Common myeloid progenitor, CD34-positive (primary cell): ENCODE results near the gene CYB561A3.
A peak's percentile ranks its signal among the peaks of the same experiment; 100 is the strongest.

ENCODE experiments used
- CTCF ChIA-PET: fragments of 350-600 bp; sonication (Branson Sonifier 250); formaldehyde crosslinking; loops from one replicate; lab custom pipeline; 2021; ENCODE audit warnings: antibody characterized with exemption; lab: Charles Lee
- POLR2A ChIA-PET: fragments of 350-600 bp; sonication (Branson Sonifier 250); formaldehyde crosslinking; loops from one replicate; lab custom pipeline; 2021; ENCODE audit warnings: antibody characterized with exemption; lab: Charles Lee
- DNase-seq, 3 donors: peaks; one replicate each; pipeline versions ENCODE4 v3.0.0 to v3.0.0-alpha.2; 2013
- H3K27ac ChIP-seq, 2 experiments: 1 replicate in 1 of 2; 2 replicates in 1 of 2; pipeline ENCODE4 v1.7.0; 2013; ENCODE audit warnings: inconsistent platforms in 2 of 2, low read length in 2 of 2, mild to moderate bottlenecking in 2 of 2, low read depth in 1 of 2, moderate library complexity in 1 of 2; ENCODE audit not compliant: severe bottlenecking in 2 of 2, insufficient read depth in 1 of 2, poor library complexity in 1 of 2
- H3K27me3 ChIP-seq, 5 experiments: replicated peaks in 2 of 5; 1 replicate in 3 of 5; 2 replicates in 2 of 5; pipeline versions ENCODE4 v1.6.1 to v1.7.0; 2013; ENCODE audit warnings: low read length in 4 of 5, mild to moderate bottlenecking in 2 of 5, moderate library complexity in 2 of 5, inconsistent platforms in 1 of 5; ENCODE audit not compliant: insufficient read depth in 5 of 5, control insufficient read depth in 4 of 5
- H3K36me3 ChIP-seq, 4 experiments: 1 replicate in 2 of 4; 2 replicates in 2 of 4; pipeline versions ENCODE4 v1.6.1 to v1.7.0; 2013; ENCODE audit warnings: low read length in 3 of 4, control low read depth in 1 of 4, mild to moderate bottlenecking in 1 of 4; ENCODE audit not compliant: control insufficient read depth in 4 of 4, insufficient read depth in 4 of 4
- H3K4me1 ChIP-seq, 4 experiments: 1 replicate in 3 of 4; 2 replicates in 1 of 4; pipeline versions ENCODE4 v1.6.1 to v1.7.1; 2013; ENCODE audit warnings: low read length in 3 of 4, mild to moderate bottlenecking in 3 of 4, control low read depth in 1 of 4, inconsistent platforms in 1 of 4, moderate library complexity in 1 of 4; ENCODE audit not compliant: control insufficient read depth in 4 of 4, insufficient read depth in 4 of 4; ENCODE audit errors: control extremely low read depth in 1 of 4
- H3K4me3 ChIP-seq, 7 experiments: 1 replicate in 4 of 7; 2 replicates in 3 of 7; pipeline versions ENCODE4 v1.5.1 to v1.7.0; 2013; ENCODE audit warnings: mild to moderate bottlenecking in 7 of 7, low read length in 6 of 7, moderate library complexity in 6 of 7, inconsistent platforms in 2 of 7, low read depth in 2 of 7, control low read depth in 1 of 7; ENCODE audit not compliant: insufficient read depth in 4 of 7, control insufficient read depth in 1 of 7; ENCODE audit errors: extremely low read depth in 1 of 7
- H3K9me3 ChIP-seq, 5 experiments: 1 replicate in 4 of 5; 2 replicates in 1 of 5; pipeline versions ENCODE4 v1.6.1 to v1.7.1; 2013; ENCODE audit warnings: low read length in 4 of 5, mild to moderate bottlenecking in 2 of 5, inconsistent platforms in 1 of 5, low read depth in 1 of 5, moderate library complexity in 1 of 5; ENCODE audit not compliant: control insufficient read depth in 4 of 5, insufficient read depth in 2 of 5; ENCODE audit errors: control extremely low read depth in 1 of 5
- WGBS: methylation state at CpG from one replicate; pipeline ENCODE4 v1.1.5; 2013; ENCODE audit not compliant: insufficient coverage; 5-methylcytosine and 5-hydroxymethylcytosine counted together

CYB561A3 gene

DNA sequence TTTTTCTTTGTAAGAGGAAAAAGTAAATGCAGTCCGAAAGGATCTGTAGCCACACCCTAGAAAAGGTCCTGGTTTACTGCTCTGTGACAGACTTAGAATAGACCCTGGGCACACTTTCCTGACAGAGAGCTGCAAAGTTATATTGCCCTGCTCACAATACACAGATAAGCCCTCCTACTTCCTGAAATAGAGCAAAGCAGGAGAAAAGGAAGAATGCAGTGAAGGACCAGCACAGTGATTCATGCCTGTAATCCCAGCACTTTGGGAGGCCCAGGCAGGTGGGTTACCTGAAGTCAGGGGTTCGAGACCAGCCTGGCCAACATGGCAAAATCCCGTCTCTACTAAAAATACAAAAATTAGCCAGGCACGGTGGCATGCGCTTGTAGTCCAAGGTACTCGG lies 2.2 kb downstream of the CYB561A3 start:
- H3K4me1 ChIP-seq = peaks cover 12 to 55% (median 46%) of the 10 kb centered on the region in 4 experiments
- no peak for DNase-seq
- H3K27ac ChIP-seq = no peak overlapping the region
- no peaks in the 10 kb centered on the region for H3K9me3 ChIP-seq
- H3K4me3 ChIP-seq = no peak overlapping the region
- H3K36me3 ChIP-seq = peaks cover 0 to 13% (median 5%) of the 10 kb centered on the region in 4 experiments
- CTCF ChIA-PET = interaction anchor here (1.5 to 22.6 kb wide), 4 partner anchors 22 to 44 kb away, joined by 3 to 244 read pairs (median 60); partner anchors contain the start of genes DDB1 and TKFC
- 92% methylated on average over 4 of the region's 6 CpGs for WGBS
- POLR2A ChIA-PET = interaction anchor here (0.5 kb wide), 1 partner anchor 76 kb away, joined by 4 read pairs; no protein-coding TSS in a partner anchor
- H3K27me3 ChIP-seq = no peaks in the 10 kb centered on the region

DNA sequence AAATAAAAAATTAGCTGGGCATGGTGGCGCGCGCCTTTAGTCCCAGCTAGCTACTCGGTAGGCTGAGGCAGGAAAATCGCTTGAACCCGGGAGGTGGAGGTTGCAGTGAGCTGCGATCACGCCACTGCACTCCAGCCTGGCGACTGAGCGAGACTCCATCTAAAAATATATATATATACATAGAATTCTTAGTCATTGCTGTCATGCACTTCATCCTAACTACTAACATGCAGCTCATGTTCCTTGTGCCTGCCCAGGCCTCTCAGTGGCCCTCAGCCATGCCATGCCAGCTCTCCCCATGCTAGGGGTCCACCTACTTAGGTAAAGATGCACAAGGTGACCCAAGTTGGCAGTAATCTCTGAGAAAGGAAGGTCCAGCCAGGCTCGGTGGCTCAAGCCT lies 3.1 kb downstream of the CYB561A3 start:
- no peaks in the 10 kb centered on the region for H3K9me3 ChIP-seq
- peaks cover 0 to 9% (median 3%) of the 10 kb centered on the region in 4 experiments for H3K36me3 ChIP-seq
- H3K27ac ChIP-seq = no peak overlapping the region
- no peak for DNase-seq
- POLR2A ChIA-PET = no interaction called here
- CTCF ChIA-PET = interaction anchor here (1.3 to 22.6 kb wide), 5 partner anchors 21 to 77 kb away, joined by 3 to 244 read pairs (median 6); partner anchors contain the start of genes DDB1 and TKFC
- H3K4me1 ChIP-seq = peaks cover 12 to 54% (median 46%) of the 10 kb centered on the region in 4 experiments
- WGBS = 90% methylated on average over 4 of the region's 11 CpGs
- H3K4me3 ChIP-seq = no peak overlapping the region
- no peaks in the 10 kb centered on the region for H3K27me3 ChIP-seq

DNA sequence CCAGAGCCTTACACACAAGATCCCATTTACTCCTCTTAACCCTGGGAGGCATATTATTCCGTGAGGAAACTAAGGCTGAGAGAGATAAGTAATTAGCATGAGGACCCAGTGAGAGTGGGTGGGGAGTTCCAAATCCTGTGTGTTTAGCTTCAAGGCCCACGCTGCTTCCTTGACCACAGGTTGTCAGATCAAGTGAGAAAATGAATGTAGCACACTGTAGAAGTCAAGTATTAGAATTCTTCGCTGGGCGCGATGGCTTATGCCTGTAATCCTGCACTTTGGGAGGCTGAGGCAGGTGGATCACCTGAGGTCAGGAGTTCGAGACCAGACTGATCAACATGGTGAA lies 3.8 kb downstream of the CYB561A3 start:
- peaks cover 0 to 14% (median 10%) of the 10 kb centered on the region in 4 experiments for H3K36me3 ChIP-seq
- no peak overlapping the region for H3K4me3 ChIP-seq
- POLR2A ChIA-PET = no interaction called here
- no peak overlapping the region for H3K27ac ChIP-seq
- no peaks in the 10 kb centered on the region for H3K27me3 ChIP-seq
- WGBS = 97% methylated on average over 4 of the region's 6 CpGs
- no peak for DNase-seq
- H3K9me3 ChIP-seq = no peaks in the 10 kb centered on the region
- peaks cover 12 to 48% (median 43%) of the 10 kb centered on the region in 4 experiments for H3K4me1 ChIP-seq
- CTCF ChIA-PET = interaction anchor here (0.7 to 22.6 kb wide), 5 partner anchors 12 to 78 kb away, joined by 3 to 244 read pairs (median 3); partner anchors contain the start of genes DDB1, TKFC and VWCE

DNA sequence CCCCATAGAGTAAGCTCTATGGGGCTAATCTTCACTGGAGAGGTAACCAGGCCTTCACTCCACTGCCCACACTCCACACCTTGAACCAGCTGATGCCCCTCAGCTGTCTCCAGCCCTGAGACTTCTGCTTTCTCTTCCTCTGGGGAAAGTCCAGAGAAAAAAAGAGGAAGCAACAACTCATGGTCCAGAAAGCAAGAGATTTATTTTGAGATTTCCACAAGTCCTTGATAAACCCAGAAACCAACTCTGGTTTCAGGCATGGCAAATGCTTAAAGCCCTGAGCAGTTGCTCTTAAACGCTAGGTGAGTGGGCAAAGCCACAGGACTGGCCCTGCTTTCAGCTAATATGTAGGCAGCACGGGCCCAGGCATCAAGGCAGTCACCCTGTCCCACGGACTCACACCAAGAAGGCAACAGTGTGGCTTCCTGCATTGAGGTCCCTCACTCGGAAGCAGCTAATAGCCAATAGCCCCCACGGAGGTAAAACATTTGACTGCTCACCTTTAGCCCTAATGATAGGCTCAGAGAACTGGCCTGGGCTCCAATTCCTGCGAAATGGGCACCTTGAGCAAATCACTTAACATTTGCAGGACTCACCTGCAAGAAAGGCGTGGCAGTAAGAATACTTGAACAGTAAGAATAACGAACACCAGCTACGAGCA lies 4.3 kb downstream of the CYB561A3 start:
- ChIA-PET POLR2A (no interaction called here), CTCF (interaction anchor here (0.7 to 22.6 kb wide), 6 partner anchors 11 to 88 kb away, joined by 3 to 244 read pairs (median 3); partner anchors contain the start of genes DDB1, TKFC and VWCE)
- Histone ChIP-seq H3K4me3 (peak overlapping the region in 1 of 7 experiments; percentile 16), H3K36me3 (peaks cover 0 to 19% (median 13%) of the 10 kb centered on the region in 4 experiments), H3K4me1 (peaks cover 12 to 47% (median 38%) of the 10 kb centered on the region in 4 experiments), H3K27me3 (no peaks in the 10 kb centered on the region), H3K27ac (peak overlapping the region in 1 of 2 experiments; percentile 39), H3K9me3 (no peaks in the 10 kb centered on the region)
- peak; percentile 63 to 93 (median 91) for DNase-seq
- 43% methylated on average over 5 of the region's 9 CpGs for WGBS

DNA sequence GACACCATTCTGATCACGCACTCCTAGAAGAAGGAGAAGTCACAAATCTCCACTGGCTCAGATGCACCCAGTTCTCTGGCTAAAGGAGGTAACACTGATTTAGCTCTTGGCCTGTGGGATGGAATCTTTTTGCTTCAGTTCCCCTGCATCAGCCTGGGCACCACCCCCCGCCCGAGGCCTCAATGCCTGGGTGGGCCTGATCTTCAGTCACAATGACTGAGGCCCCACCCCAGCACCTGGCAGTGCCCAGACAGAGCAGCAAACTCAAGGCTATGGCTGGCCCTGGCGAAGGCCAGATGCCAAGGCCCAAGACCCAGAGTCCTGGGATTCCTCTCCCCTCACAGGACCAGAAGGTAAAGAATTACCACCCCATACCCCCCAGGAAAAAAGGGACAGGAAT lies 5.0 kb downstream of the CYB561A3 start:
- Histone ChIP-seq H3K9me3 (no peaks in the 10 kb centered on the region), H3K4me1 (peaks cover 12 to 45% (median 37%) of the 10 kb centered on the region in 4 experiments), H3K36me3 (peaks cover 4 to 24% (median 18%) of the 10 kb centered on the region in 4 experiments), H3K4me3 (no peak overlapping the region), H3K27me3 (no peaks in the 10 kb centered on the region), H3K27ac (peak overlapping the region in 1 of 2 experiments; percentile 39)
- no peak for DNase-seq
- WGBS = 89% methylated on average over 3 of the region's 4 CpGs
- CTCF ChIA-PET = interaction anchor here (1.1 to 22.6 kb wide), 3 partner anchors 19 to 89 kb away, joined by 3 to 244 read pairs (median 113); partner anchors contain the start of genes DDB1 and TKFC
- POLR2A ChIA-PET = no interaction called here

DNA sequence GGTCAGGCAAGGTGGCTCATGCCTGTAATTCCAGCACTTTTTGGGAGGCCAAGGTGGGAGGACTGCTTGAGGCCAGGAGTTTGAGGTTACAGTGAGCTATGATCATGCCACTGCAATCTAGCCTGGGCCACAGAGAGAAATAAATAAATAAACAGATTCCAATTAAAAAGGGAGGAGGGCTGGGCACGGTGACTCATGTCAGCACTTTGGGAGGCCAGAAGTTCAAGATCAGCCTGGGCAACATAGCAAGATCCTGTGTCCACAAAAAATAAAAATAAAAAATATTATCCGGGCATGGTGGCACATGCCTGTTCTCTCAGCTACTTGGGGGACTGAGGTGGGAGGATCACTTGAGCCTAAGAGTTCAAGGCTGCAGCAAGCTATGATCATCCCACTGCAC lies 7.5 kb downstream of the CYB561A3 start:
- no CpG with 5 or more reads among the region's 2 CpGs for WGBS
- H3K27me3 ChIP-seq = no peaks in the 10 kb centered on the region
- peaks cover 8 to 23% (median 20%) of the 10 kb centered on the region in 4 experiments for H3K4me1 ChIP-seq
- no peaks in the 10 kb centered on the region for H3K9me3 ChIP-seq
- POLR2A ChIA-PET = no interaction called here
- H3K27ac ChIP-seq = no peak overlapping the region
- H3K36me3 ChIP-seq = peaks cover 5 to 44% (median 29%) of the 10 kb centered on the region in 4 experiments
- no peak overlapping the region for H3K4me3 ChIP-seq
- CTCF ChIA-PET = interaction anchor here (1.1 to 22.6 kb wide), 4 partner anchors 15 to 48 kb away, joined by 4 to 244 read pairs (median 11); partner anchors contain the start of genes DDB1 and TKFC
- DNase-seq = no peak
